Adrenal gland (tissue), 5 donors: ENCODE data around the gene FAM13B.

Experiments
- POLR2A ChIP-seq, 2 donors: fragments of 450-650 bp; IDR thresholded peaks; one replicate each; pipeline ENCODE4 v1.6.1; 2017; ENCODE audit warnings: antibody characterized with exemption in 2 of 2, mild to moderate bottlenecking in 2 of 2, moderate library complexity in 1 of 2
- TF ChIP-seq, protein P1 (sequence below), 6 experiments: fragments of 450-650 bp in 4 of 6; fragments of 200-600 bp in 2 of 6; sonication (generic) in 1 of 6; IDR thresholded peaks; 1 replicate in 5 of 6; 2 replicates in 1 of 6; pipeline versions ENCODE4 v1.5.1 to v1.8.0; 2016 to 2021; ENCODE audit warnings: antibody characterized with exemption in 6 of 6, mild to moderate bottlenecking in 2 of 6, moderate library complexity in 1 of 6
- donor health status: DM: no; HTN: no; CAD: no.

DNA sequence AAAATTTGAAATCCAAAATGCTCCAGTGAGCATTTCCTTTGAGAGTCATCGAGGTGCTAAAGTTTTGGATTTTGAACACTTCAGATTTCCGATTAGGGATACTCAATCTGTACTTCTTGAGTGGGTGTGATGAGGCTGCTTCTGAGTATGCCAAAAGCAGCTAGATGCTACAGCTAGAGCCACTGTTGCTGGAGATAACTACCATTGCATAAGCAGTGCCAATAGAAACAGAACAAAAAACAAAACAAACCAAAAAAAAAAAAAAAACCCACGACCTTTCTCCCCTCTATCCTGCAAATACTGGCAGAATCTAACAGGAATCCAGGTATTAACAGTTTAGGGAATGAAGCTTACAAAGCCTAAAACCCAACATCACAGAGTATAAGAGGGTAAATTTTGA lies 100.1 kb downstream of the FAM13B start:
- TF ChIP-seq, protein P1, sequence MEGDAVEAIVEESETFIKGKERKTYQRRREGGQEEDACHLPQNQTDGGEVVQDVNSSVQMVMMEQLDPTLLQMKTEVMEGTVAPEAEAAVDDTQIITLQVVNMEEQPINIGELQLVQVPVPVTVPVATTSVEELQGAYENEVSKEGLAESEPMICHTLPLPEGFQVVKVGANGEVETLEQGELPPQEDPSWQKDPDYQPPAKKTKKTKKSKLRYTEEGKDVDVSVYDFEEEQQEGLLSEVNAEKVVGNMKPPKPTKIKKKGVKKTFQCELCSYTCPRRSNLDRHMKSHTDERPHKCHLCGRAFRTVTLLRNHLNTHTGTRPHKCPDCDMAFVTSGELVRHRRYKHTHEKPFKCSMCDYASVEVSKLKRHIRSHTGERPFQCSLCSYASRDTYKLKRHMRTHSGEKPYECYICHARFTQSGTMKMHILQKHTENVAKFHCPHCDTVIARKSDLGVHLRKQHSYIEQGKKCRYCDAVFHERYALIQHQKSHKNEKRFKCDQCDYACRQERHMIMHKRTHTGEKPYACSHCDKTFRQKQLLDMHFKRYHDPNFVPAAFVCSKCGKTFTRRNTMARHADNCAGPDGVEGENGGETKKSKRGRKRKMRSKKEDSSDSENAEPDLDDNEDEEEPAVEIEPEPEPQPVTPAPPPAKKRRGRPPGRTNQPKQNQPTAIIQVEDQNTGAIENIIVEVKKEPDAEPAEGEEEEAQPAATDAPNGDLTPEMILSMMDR (IDR thresholded peaks at IDR 0.05), result no peak
- no peak for TF ChIP-seq POLR2A (IDR thresholded peaks at IDR 0.05)
